K562 (cell line): ENCODE measurements around the gene TMEFF2. TPM values are rescaled to one million over a fixed set of nuclear protein-coding genes. Genes with fewer than 3 reads are reported as not detected.

Source experiments
- ATAC-seq: fragments of 200-7000 bp; cut with Tn5 transposase; 3 replicates; pipeline ENCODE4 v1.9.1; 2020; ENCODE audit warnings: moderate library complexity
- BruUV-seq: library from RNA; stranded (reverse); fragments of 400-500 nt; replicated peaks from 2 replicates; lab custom pipeline; 2021; lab: Mats Ljungman, UMichigan
- CTCF ChIA-PET: fragments of 300-600 bp; formaldehyde crosslinking; extraction: SDS; loops from one replicate; lab custom pipeline; 2021; ENCODE audit warnings: low intra/inter-chr PET ratio; lab: Yijun Ruan, JAX
- POLR2A ChIA-PET: fragments of 300-600, 350-650 bp; sonication (Branson Sonifier 250); formaldehyde crosslinking; extraction: SDS; loops from one replicate; lab custom pipeline; 2021; ENCODE audit warnings: antibody characterized with exemption, inconsistent platforms; lab: Yijun Ruan, JAX
- DNase-seq, 4 experiments: peaks; one replicate each; pipeline versions ENCODE4 v3.0.0 to v3.0.0-alpha.2; 2011 to 2018; ENCODE audit warnings: low spot score in 3 of 4, mixed read lengths in 3 of 4; ENCODE audit errors: extremely low read depth in 1 of 4
- FAIRE-seq: peaks from 2 replicates; lab custom pipeline; 2011; peaks lifted over from hg19 to GRCh38; lab: Jason Lieb, UNC
- H2AFZ ChIP-seq: 2 replicates; pipeline ENCODE4 v1.6.0; 2011; ENCODE audit warnings: low read depth, low read length, control low read depth, inconsistent platforms
- H3K27ac ChIP-seq: fragments of 200-600 bp; 3 replicates; pipeline ENCODE4 v1.8.0; 2011; ENCODE audit warnings: low read depth, mild to moderate bottlenecking, control low read depth, inconsistent platforms, low read length, moderate library complexity, mixed read lengths; ENCODE audit errors: extremely low read depth
- H3K27me3 ChIP-seq, 2 experiments: fragments of 300-600 bp in 1 of 2; 2 replicates in 1 of 2; 3 replicates in 1 of 2; pipeline versions ENCODE4 v1.6.0 to v1.8.0; 2011; ENCODE audit warnings: inconsistent platforms in 2 of 2, low read length in 2 of 2, mild to moderate bottlenecking in 1 of 2, mixed read lengths in 1 of 2, moderate library complexity in 1 of 2; ENCODE audit not compliant: control insufficient read depth in 2 of 2, insufficient read depth in 2 of 2
- H3K36me3 ChIP-seq: fragments of 300-600 bp; 3 replicates; pipeline ENCODE4 v1.8.0; 2011; ENCODE audit warnings: mild to moderate bottlenecking, low read length, inconsistent platforms; ENCODE audit not compliant: control insufficient read depth, insufficient read depth
- H3K4me1 ChIP-seq, 2 experiments: fragments of 200-600 bp in 1 of 2; replicated peaks in 1 of 2; 2 replicates in 1 of 2; 3 replicates in 1 of 2; pipeline versions ENCODE4 v1.5.1 to v1.8.0; 2011; ENCODE audit warnings: inconsistent platforms in 2 of 2, low read length in 2 of 2, mild to moderate bottlenecking in 1 of 2, mixed read lengths in 1 of 2, moderate library complexity in 1 of 2; ENCODE audit not compliant: control insufficient read depth in 2 of 2, insufficient read depth in 2 of 2
- H3K4me2 ChIP-seq: 2 replicates; pipeline ENCODE4 v1.6.1; 2011; ENCODE audit warnings: low read length, control low read depth, inconsistent platforms, mixed read lengths; ENCODE audit not compliant: insufficient read depth
- H3K4me3 ChIP-seq: fragments of 200-600 bp; sonication (generic), shearing (Covaris generic); 2 replicates; pipeline ENCODE4 v1.5.1; 2016; ENCODE audit warnings: control low read depth, inconsistent platforms
- H3K79me2 ChIP-seq: fragments of 200-600 bp; 3 replicates; pipeline ENCODE4 v1.8.0; 2011; ENCODE audit warnings: low read length, inconsistent platforms; ENCODE audit not compliant: control insufficient read depth, insufficient read depth
- H3K9ac ChIP-seq, 2 experiments: 2 replicates each; pipeline versions ENCODE4 v1.6.0 to v1.6.1; 2011; ENCODE audit warnings: low read depth in 2 of 2, low read length in 2 of 2, control low read depth in 1 of 2, inconsistent platforms in 1 of 2, mild to moderate bottlenecking in 1 of 2, mixed read lengths in 1 of 2; ENCODE audit not compliant: insufficient read depth in 1 of 2
- H3K9me1 ChIP-seq: one replicate; pipeline ENCODE4 v1.6.0; 2011; ENCODE audit warnings: inconsistent platforms, mild to moderate bottlenecking, low read length, moderate library complexity; ENCODE audit not compliant: control insufficient read depth, insufficient read depth
- H3K9me3 ChIP-seq: replicated peaks from 2 replicates; pipeline ENCODE4 v1.5.1; 2011; ENCODE audit warnings: low read depth, low read length, inconsistent platforms; ENCODE audit not compliant: control insufficient read depth, insufficient read depth
- H4K20me1 ChIP-seq: replicated peaks from 2 replicates; pipeline ENCODE4 v1.6.1; 2011; ENCODE audit warnings: low read length, inconsistent platforms, mixed read lengths; ENCODE audit not compliant: control insufficient read depth, insufficient read depth
- ARID3B ChIP-seq: fragments of 250-450 bp; sonication (Bioruptor Pico); IDR thresholded peaks from 2 replicates; pipeline ENCODE4 v1.4.0; 2020; ENCODE audit warnings: borderline replicate concordance
- NFE2L1 ChIP-seq: fragments of 450-650 bp; IDR thresholded peaks from 2 replicates; pipeline ENCODE4 v1.6.1; 2016; ENCODE audit warnings: missing genetic modification characterization, low read depth, mild to moderate bottlenecking, missing compliant biosample characterization, moderate library complexity, borderline replicate concordance
- NR4A1 ChIP-seq, 2 experiments: fragments of 250-450 bp in 1 of 2; fragments of 450-650 bp in 1 of 2; sonication (Bioruptor Pico) in 1 of 2; IDR thresholded peaks; 2 replicates each; pipeline versions ENCODE4 v1.4.0 to v1.6.1; 2016 to 2020; ENCODE audit warnings: mild to moderate bottlenecking in 2 of 2, missing compliant biosample characterization in 1 of 2, missing genetic modification characterization in 1 of 2, moderate library complexity in 1 of 2
- RERE ChIP-seq: sonication (generic); formaldehyde crosslinking; IDR thresholded peaks from 2 replicates; pipeline ENCODE4 v1.8.0; 2023; ENCODE audit warnings: missing genetic modification reagents, mild to moderate bottlenecking, borderline replicate concordance
- ZBTB43 ChIP-seq: sonication (generic); formaldehyde crosslinking; IDR thresholded peaks from 2 replicates; pipeline ENCODE4 v1.8.0; 2023; ENCODE audit warnings: mild to moderate bottlenecking, missing genetic modification reagents
- ZNF124 ChIP-seq: sonication (generic); formaldehyde crosslinking; IDR thresholded peaks from 2 replicates; pipeline ENCODE4 v1.8.1; 2022; ENCODE audit warnings: missing genetic modification reagents
- WGBS: fragments of 100-300 bp; shearing (Covaris generic); methylation state at CpG from one replicate; pipeline ENCODE4 v1.1.6; 2016; ENCODE audit warnings: low coverage, mixed read lengths; ENCODE audit not compliant: insufficient coverage; ENCODE audit errors: missing lambda C conversion rate; 5-methylcytosine and 5-hydroxymethylcytosine counted together
- in situ Hi-C: fragments of 300-500 bp; cut with MboI; formaldehyde crosslinking; loops from 4 replicates; pipeline ENCODE4 v1.15.0; 2018; ENCODE audit warnings: inconsistent platforms, mixed read lengths
- intact Hi-C: fragments of 100-400 bp; cut with micrococcal nuclease; formaldehyde crosslinking; loops from 2 replicates; pipeline ENCODE4 v1.14.2; 2022
- polyA plus RNA-seq, 8 experiments: library from polyadenylated mRNA; depleted of rRNA in 4 of 8; stranded (reverse) in 5 of 8; unstranded in 3 of 8; fragments of >200 nt; fragmentation: Nextera tagmentation in 2 of 8; fragmentation: Illumina TruSeq in 1 of 8; extraction: Ambion mirVana in 2 of 8; extraction: Trizol in 1 of 8; gene quantifications; 2 replicates each; pipeline versions ENCODE4 v1.2.1 to v1.2.3, GENCODE V29; 2011 to 2014; ENCODE audit warnings: inconsistent platforms in 1 of 8, missing spikeins in 1 of 8
- total RNA-seq, 7 experiments: library from RNA; depleted of rRNA in 6 of 7; stranded (reverse); fragments of >200 nt in 6 of 7; fragmentation: Illumina TruSeq in 2 of 7; extraction: Trizol in 2 of 7; gene quantifications; 2 replicates each; pipeline versions ENCODE4 v1.2.1 to v1.2.3, GENCODE V29; 2011 to 2021; ENCODE audit warnings: low replicate concordance in 1 of 7

TMEFF2 gene
- total and polyA plus RNA-seq, 9 of the 15 experiments (the other 6 are each of a cell fraction or from before 2014, with no cell fraction given) = 1.4 TPM; not detected in 8

- TF ChIP-seq RERE (CRISPR knock-in tag) = no peak
- TF ChIP-seq ZNF124 (CRISPR knock-in tag) = no peak
Measured at GRCh38 chr2:191915750-191916149, 279.0 kb downstream of the TMEFF2 start (continued).

GRCh38 chr2:191913796-191914195, 280.9 kb downstream of the TMEFF2 start:
- no peak overlapping the region for H3K27ac ChIP-seq
- ChIA-PET POLR2A (interaction anchor here (1.3 kb wide), 1 partner anchor 14 kb away, joined by 5 read pairs; no protein-coding TSS in a partner anchor), CTCF (no interaction called here)
- intact Hi-C loops (no loop called here), in situ Hi-C loops (no loop called here)
- WGBS = 38% methylated on average over 1 of the region's 1 CpG
- no peak overlapping the region for H2AFZ ChIP-seq
- H3K9me1 ChIP-seq = no peaks in the 10 kb centered on the region
- H3K27me3 ChIP-seq = no peaks in the 10 kb centered on the region
- no peaks in the 10 kb centered on the region for H3K36me3 ChIP-seq
- FAIRE-seq (no peak), DNase-seq (no peak), ATAC-seq (no peak)
- H3K9me3 ChIP-seq = no peaks in the 10 kb centered on the region
- no peak overlapping the region for H3K4me3 ChIP-seq
- no peak overlapping the region for H3K9ac ChIP-seq
- H3K79me2 ChIP-seq = no peaks in the 10 kb centered on the region
- no peaks in the 10 kb centered on the region for H3K4me1 ChIP-seq
- H3K4me2 ChIP-seq = no peak overlapping the region
- no TSS peak for BruUV-seq
- no peaks in the 10 kb centered on the region for H4K20me1 ChIP-seq
- no peak for TF ChIP-seq ARID3B (CRISPR knock-in tag)
- TF ChIP-seq NFE2L1 (tag) = no peak
- TF ChIP-seq NR4A1 (CRISPR knock-in tag; IDR thresholded peaks at IDR 0.05) = no peak
- no peak for TF ChIP-seq NR4A1 (tag; IDR thresholded peaks at IDR 0.05)
- TF ChIP-seq ZBTB43 (CRISPR knock-in tag) = no peak
